CD14-positive monocyte (primary cell): ENCODE results near the gene JCHAIN. TPM values are rescaled to one million over a fixed set of nuclear protein-coding genes. Genes with fewer than 3 reads are reported as not detected.

Experiments used
- DNase-seq, 3 donors: peaks; one replicate each; pipeline ENCODE4 v3.0.0-alpha.2; 2011 to 2022
- H2AFZ ChIP-seq: 2 replicates; pipeline ENCODE4 v1.6.0; 2012; ENCODE audit warnings: mild to moderate bottlenecking, low read depth, low read length, inconsistent platforms; ENCODE audit not compliant: insufficient read depth, poor library complexity, severe bottlenecking
- H3K27ac ChIP-seq, 2 donors: 1 replicate in 1 of 2; 2 replicates in 1 of 2; pipeline ENCODE4 v1.5.1; 2012 to 2013; ENCODE audit warnings: low read length in 2 of 2, control low read depth in 1 of 2, inconsistent platforms in 1 of 2, low read depth in 1 of 2, mild to moderate bottlenecking in 1 of 2
- H3K27me3 ChIP-seq, 2 donors: one replicate each; pipeline versions ENCODE4 v1.6.0 to v1.6.1; 2011 to 2013; ENCODE audit warnings: low read length in 2 of 2; ENCODE audit not compliant: control insufficient read depth in 2 of 2, insufficient read depth in 2 of 2
- H3K36me3 ChIP-seq, 2 donors: replicated peaks in 1 of 2; 1 replicate in 1 of 2; 2 replicates in 1 of 2; pipeline versions ENCODE4 v1.5.1 to v1.6.1; 2012 to 2013; ENCODE audit warnings: low read length in 2 of 2, control low read depth in 1 of 2, inconsistent platforms in 1 of 2, mild to moderate bottlenecking in 1 of 2; ENCODE audit not compliant: insufficient read depth in 2 of 2, control insufficient read depth in 1 of 2
- H3K4me1 ChIP-seq, 2 donors: 1 replicate in 1 of 2; 2 replicates in 1 of 2; pipeline versions ENCODE4 v1.5.1 to v1.6.1; 2012 to 2013; ENCODE audit warnings: low read length in 2 of 2, control low read depth in 1 of 2, inconsistent platforms in 1 of 2, mild to moderate bottlenecking in 1 of 2, moderate library complexity in 1 of 2; ENCODE audit not compliant: insufficient read depth in 2 of 2, control insufficient read depth in 1 of 2
- H3K4me2 ChIP-seq: replicated peaks from 2 replicates; pipeline ENCODE3; 2012; ENCODE audit warnings: low read length, moderate library complexity, mild to moderate bottlenecking; ENCODE audit not compliant: poor library complexity, severe bottlenecking; ENCODE audit errors: extremely low read depth
- H3K4me3 ChIP-seq, 3 experiments: fragments of 200-600 bp in 1 of 3; sonication (generic) in 1 of 3; replicated peaks in 1 of 3; 1 replicate in 2 of 3; 2 replicates in 1 of 3; pipeline ENCODE4 v1.5.1; 2011 to 2013; ENCODE audit warnings: low read length in 3 of 3, mild to moderate bottlenecking in 3 of 3, control low read depth in 2 of 3, low read depth in 2 of 3, inconsistent platforms in 1 of 3, moderate library complexity in 1 of 3
- H3K79me2 ChIP-seq: 2 replicates; pipeline ENCODE4 v1.6.0; 2012; ENCODE audit warnings: mild to moderate bottlenecking, control low read depth, inconsistent platforms, low read length, moderate library complexity; ENCODE audit not compliant: insufficient read depth
- H3K9ac ChIP-seq: 2 replicates; pipeline ENCODE4 v1.6.0; 2017; ENCODE audit warnings: low read length, mild to moderate bottlenecking; ENCODE audit not compliant: insufficient read depth, poor library complexity, severe bottlenecking
- H3K9me3 ChIP-seq, 2 donors: replicated peaks in 1 of 2; 1 replicate in 1 of 2; 2 replicates in 1 of 2; pipeline versions ENCODE4 v1.5.1 to v1.6.1; 2012 to 2013; ENCODE audit warnings: low read length in 2 of 2, control low read depth in 1 of 2; ENCODE audit not compliant: control insufficient read depth in 1 of 2, insufficient read depth in 1 of 2
- H4K20me1 ChIP-seq: 2 replicates; pipeline ENCODE4 v1.6.0; 2012; ENCODE audit warnings: mild to moderate bottlenecking, low read length, control low read depth, moderate library complexity; ENCODE audit not compliant: insufficient read depth
- H3K27ac Mint-ChIP-seq, 7 donors: one replicate each; pipeline ENCODE4 v1.8.0; 2020; ENCODE audit warnings: mild to moderate bottlenecking in 7 of 7, mixed read lengths in 7 of 7, moderate library complexity in 6 of 7, inconsistent platforms in 2 of 7
- H3K27me3 Mint-ChIP-seq, 3 donors: one replicate each; pipeline ENCODE4 v1.8.0; 2021 to 2022; ENCODE audit warnings: low read depth in 3 of 3, mild to moderate bottlenecking in 3 of 3, mixed read lengths in 3 of 3, moderate library complexity in 3 of 3, inconsistent platforms in 1 of 3
- H3K36me3 Mint-ChIP-seq, 2 donors: one replicate each; pipeline ENCODE4 v1.8.0; 2020; ENCODE audit warnings: mixed read lengths in 2 of 2, inconsistent platforms in 1 of 2, mild to moderate bottlenecking in 1 of 2
- H3K4me1 Mint-ChIP-seq: one replicate; pipeline ENCODE4 v1.8.0; 2020; ENCODE audit warnings: mild to moderate bottlenecking, mixed read lengths
- H3K4me3 Mint-ChIP-seq, 2 donors: one replicate each; pipeline ENCODE4 v1.8.0; 2020; ENCODE audit warnings: mild to moderate bottlenecking in 2 of 2, mixed read lengths in 2 of 2, moderate library complexity in 1 of 2
- H3K9me3 Mint-ChIP-seq, 7 donors: one replicate each; pipeline ENCODE4 v1.8.0; 2020 to 2022; ENCODE audit warnings: mixed read lengths in 7 of 7, mild to moderate bottlenecking in 6 of 7, moderate library complexity in 6 of 7, inconsistent platforms in 2 of 7
- CTCF ChIP-seq: fragments of 200-600 bp; IDR thresholded peaks from one replicate; pipeline ENCODE4 v1.8.0; 2022; ENCODE audit warnings: antibody characterized with exemption, mild to moderate bottlenecking
- WGBS: methylation state at CpG from one replicate; pipeline ENCODE4 v1.1.5; 2013; ENCODE audit warnings: missing lambda C conversion rate; ENCODE audit not compliant: insufficient coverage; 5-methylcytosine and 5-hydroxymethylcytosine counted together
- intact Hi-C, 2 donors: fragments of 100-400 bp; cut with micrococcal nuclease; formaldehyde crosslinking; loops; one replicate each; pipeline versions ENCODE4 v1.15.0 to v1.15.1; 2023
- polyA plus RNA-seq, 3 donors: library from polyadenylated mRNA; depleted of rRNA in 1 of 3; unstranded in 2 of 3; stranded (reverse) in 1 of 3; fragments of 300-500 nt in 2 of 3; fragments of >200 nt in 1 of 3; fragmentation: Illumina TruSeq in 2 of 3; gene quantifications; 1 replicate in 2 of 3; 2 replicates in 1 of 3; pipeline ENCODE4 v1.2.3, GENCODE V29; 2012 to 2021

Gene JCHAIN
- polyA plus RNA-seq, 3 donors, result 0.41 to 6.0 (median 1.9) TPM

DNA sequence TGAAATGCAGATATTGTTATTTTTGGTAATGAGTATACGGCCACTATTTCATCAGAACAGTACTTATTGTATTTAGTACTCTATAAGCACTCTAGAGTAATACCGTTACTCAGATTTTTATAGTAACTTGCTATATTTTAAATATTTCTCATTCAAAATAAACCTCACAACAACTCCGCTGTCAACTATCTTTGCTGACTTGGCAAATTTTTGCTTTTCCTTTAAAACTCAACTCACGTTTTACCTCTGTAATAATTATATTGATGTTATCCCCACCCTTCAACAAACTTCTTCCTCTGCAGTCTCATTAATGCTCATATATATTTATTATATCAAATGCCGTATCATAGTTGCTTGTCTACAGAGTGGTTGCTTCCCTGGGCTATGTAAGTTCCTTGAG lies 9.0 kb downstream of the JCHAIN start:
- no peaks in the 10 kb centered on the region for H3K27me3 ChIP-seq
- no peaks in the 10 kb centered on the region for H4K20me1 ChIP-seq
- H3K27ac Mint-ChIP-seq, result no peak overlapping the region
- H3K27me3 Mint-ChIP-seq, result peaks cover 0 to 2% (median 0%) of the 10 kb centered on the region in 3 donors
- H3K4me1 ChIP-seq, result peaks cover 6 to 9% of the 10 kb centered on the region in 2 donors
- H3K27ac ChIP-seq, result no peak overlapping the region
- no peaks in the 10 kb centered on the region for H3K9me3 Mint-ChIP-seq
- no peak overlapping the region for H3K4me3 ChIP-seq
- no peaks in the 10 kb centered on the region for H3K79me2 ChIP-seq
- intact Hi-C loops, result loop anchor here in 1 of 2 donors (10.0 kb wide), 1 partner anchor 347 kb away; no protein-coding TSS in a partner anchor
- H3K36me3 ChIP-seq, result no peaks in the 10 kb centered on the region
- peaks cover 12% of the 10 kb centered on the region for H3K4me1 Mint-ChIP-seq
- DNase-seq, result no peak
- H3K4me3 Mint-ChIP-seq, result no peak overlapping the region
- no peak overlapping the region for H3K4me2 ChIP-seq
- TF ChIP-seq CTCF, result no peak
- no peak overlapping the region for H3K9ac ChIP-seq
- H3K36me3 Mint-ChIP-seq, result no peaks in the 10 kb centered on the region
- no CpG with 5 or more reads among the region's 5 CpGs for WGBS
- no peak overlapping the region for H2AFZ ChIP-seq
- H3K9me3 ChIP-seq, result no peaks in the 10 kb centered on the region

DNA sequence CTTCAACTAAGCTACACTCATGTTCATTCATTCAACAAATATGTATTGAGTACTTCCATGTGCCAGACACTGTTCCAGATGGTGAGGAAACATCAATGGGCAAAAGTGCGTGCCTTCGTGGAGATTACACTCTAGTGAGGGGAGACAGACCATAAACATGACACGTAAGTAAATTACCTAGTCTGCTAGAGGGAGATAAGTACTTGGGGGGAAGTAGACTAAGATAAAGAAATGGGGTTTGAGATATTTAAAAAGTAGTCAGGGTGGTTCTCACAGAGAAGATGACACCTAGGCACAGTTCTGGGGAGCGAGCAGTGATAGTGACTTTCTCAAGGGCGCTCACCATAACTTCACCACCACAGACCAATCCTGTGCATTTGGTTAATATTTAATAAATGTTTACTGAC lies 11.7 kb downstream of the JCHAIN start:
- intact Hi-C loops, result loop anchor here in 1 of 2 donors (10.0 kb wide), 1 partner anchor 350 kb away; no protein-coding TSS in a partner anchor
- peaks cover 12% of the 10 kb centered on the region for H3K4me1 Mint-ChIP-seq
- no peaks in the 10 kb centered on the region for H3K9me3 Mint-ChIP-seq
- no peaks in the 10 kb centered on the region for H3K79me2 ChIP-seq
- WGBS, result 72% methylated on average over 3 of the region's 5 CpGs
- H4K20me1 ChIP-seq, result no peaks in the 10 kb centered on the region
- no peak overlapping the region for H3K4me3 Mint-ChIP-seq
- no peaks in the 10 kb centered on the region for H3K36me3 ChIP-seq
- no peak overlapping the region for H3K4me2 ChIP-seq
- no peak overlapping the region for H3K9ac ChIP-seq
- no peak for TF ChIP-seq CTCF
- H3K4me3 ChIP-seq, result no peak overlapping the region
- H3K27me3 Mint-ChIP-seq, result peaks cover 0 to 2% (median 0%) of the 10 kb centered on the region in 3 donors
- no peak overlapping the region for H2AFZ ChIP-seq
- DNase-seq, result no peak
- no peaks in the 10 kb centered on the region for H3K27me3 ChIP-seq
- no peak overlapping the region for H3K27ac Mint-ChIP-seq
- no peaks in the 10 kb centered on the region for H3K9me3 ChIP-seq
- peaks cover 6 to 9% of the 10 kb centered on the region in 2 donors for H3K4me1 ChIP-seq
- H3K27ac ChIP-seq, result no peak overlapping the region
- H3K36me3 Mint-ChIP-seq, result no peaks in the 10 kb centered on the region
